NCI-H748 treated with DMSO at 0.1 percent for 48 hours (cell line): ENCODE measurements around the gene ST14.
"Not testable (repeated sequence)": the region's sequence is repeated elsewhere in the genome, so short reads cannot be mapped to it uniquely, and the experiment has no call there.

Experiments used
- DNase-seq: peaks from one replicate; lab custom pipeline; 2025; lab: John Stamatoyannopoulos, UW

The ST14 gene

GRCh38 chr11:130237282-130238006 lies 77.9 kb downstream of the ST14 start:
- no peak for DNase-seq

- no peak for DNase-seq
Measured at GRCh38 chr11:130241713-130242112, 82.1 kb downstream of the ST14 start.

- no peak for DNase-seq
Measured at GRCh38 chr11:130243816-130244215, 84.2 kb downstream of the ST14 start.

GRCh38 chr11:130244848-130245247 lies 85.3 kb downstream of the ST14 start:
- DNase-seq = no peak

GRCh38 chr11:130245375-130245774 lies 85.8 kb downstream of the ST14 start:
- DNase-seq = not testable (repeated sequence)

- DNase-seq = no peak
Measured at GRCh38 chr11:130246270-130246669, 86.7 kb downstream of the ST14 start.

- no peak for DNase-seq
Measured at GRCh38 chr11:130246738-130247137, 87.2 kb downstream of the ST14 start.

GRCh38 chr11:130247319-130247718 lies 87.7 kb downstream of the ST14 start:
- DNase-seq = no peak

- DNase-seq = no peak
Measured at GRCh38 chr11:130249371-130249770, 89.8 kb downstream of the ST14 start.

- DNase-seq = not testable (repeated sequence)
Measured at GRCh38 chr11:130249929-130250328, 90.3 kb downstream of the ST14 start.

GRCh38 chr11:130251763-130252162 lies 92.2 kb downstream of the ST14 start:
- not testable (repeated sequence) for DNase-seq
